H7 (cell line): Measurements from ENCODE around the gene CLEC2L. TPM values are rescaled to one million over a fixed set of nuclear protein-coding genes. Genes with fewer than 3 reads are reported as not detected.
A peak's percentile ranks its signal among the peaks of the same experiment; 100 is the strongest.

Source experiments
- DNase-seq: peaks from one replicate; pipeline ENCODE4 v3.0.0; 2012
- H3K27me3 ChIP-seq: 2 replicates; pipeline ENCODE4 v1.6.0; 2011; ENCODE audit warnings: mild to moderate bottlenecking, low read length; ENCODE audit not compliant: control insufficient read depth, insufficient read depth
- H3K36me3 ChIP-seq: replicated peaks from 2 replicates; pipeline ENCODE4 v1.5.1; 2011; ENCODE audit warnings: low read length; ENCODE audit not compliant: control insufficient read depth, insufficient read depth
- H3K4me3 ChIP-seq: 2 replicates; pipeline ENCODE4 v1.5.1; 2011; ENCODE audit warnings: low read depth, mild to moderate bottlenecking, control low read depth, low read length, moderate library complexity; ENCODE audit not compliant: insufficient read depth
- total RNA-seq: library from RNA; depleted of rRNA; stranded (reverse); fragments of >200 nt; shearing (Covaris generic); gene quantifications from 2 replicates; pipeline ENCODE4 v1.2.3, GENCODE V29; 2014

Gene CLEC2L
- total RNA-seq, 1 experiment from 2014 or later: not detected

- DNase-seq: no peak
- no peaks in the 10 kb centered on the region for H3K36me3 ChIP-seq
These were observed 47.1 kb downstream of the CLEC2L start for GRCh38 chr7:139570626-139571025.

GRCh38 chr7:139571190-139571589, 47.7 kb downstream of the CLEC2L start:
- no peak overlapping the region for H3K4me3 ChIP-seq
- DNase-seq: peak; percentile 56
- no peaks in the 10 kb centered on the region for H3K36me3 ChIP-seq
- no peaks in the 10 kb centered on the region for H3K27me3 ChIP-seq

More at GRCh38 chr7:139570626-139571025, 47.1 kb downstream of the CLEC2L start:
- H3K27me3 ChIP-seq: no peaks in the 10 kb centered on the region
- H3K4me3 ChIP-seq: no peak overlapping the region

- no peak for DNase-seq
- Histone ChIP-seq H3K27me3 (no peaks in the 10 kb centered on the region), H3K4me3 (no peak overlapping the region), H3K36me3 (no peaks in the 10 kb centered on the region)
These were observed 48.2 kb downstream of the CLEC2L start for GRCh38 chr7:139571651-139572050.

- no peak overlapping the region for H3K4me3 ChIP-seq
- no peaks in the 10 kb centered on the region for H3K27me3 ChIP-seq
- DNase-seq: peak; percentile 55
- no peaks in the 10 kb centered on the region for H3K36me3 ChIP-seq
These were observed 48.6 kb downstream of the CLEC2L start for GRCh38 chr7:139572071-139572470.

GRCh38 chr7:139572704-139573385, 49.4 kb downstream of the CLEC2L start:
- Histone ChIP-seq H3K4me3 (no peak overlapping the region), H3K36me3 (no peaks in the 10 kb centered on the region), H3K27me3 (no peaks in the 10 kb centered on the region)
- DNase-seq: peak; percentile 72

GRCh38 chr7:139573871-139574270, 50.4 kb downstream of the CLEC2L start:
- Histone ChIP-seq H3K36me3 (no peaks in the 10 kb centered on the region), H3K4me3 (no peak overlapping the region), H3K27me3 (no peaks in the 10 kb centered on the region)
- no peak for DNase-seq

- DNase-seq: no peak
- no peaks in the 10 kb centered on the region for H3K36me3 ChIP-seq
- H3K4me3 ChIP-seq: no peak overlapping the region
- H3K27me3 ChIP-seq: no peaks in the 10 kb centered on the region
These were observed 51.3 kb downstream of the CLEC2L start for GRCh38 chr7:139574618-139575337.

- Histone ChIP-seq H3K4me3 (no peak overlapping the region), H3K27me3 (no peaks in the 10 kb centered on the region), H3K36me3 (no peaks in the 10 kb centered on the region)
- no peak for DNase-seq
These were observed 51.8 kb downstream of the CLEC2L start for GRCh38 chr7:139575338-139575680.

- no peaks in the 10 kb centered on the region for H3K36me3 ChIP-seq
- no peak overlapping the region for H3K4me3 ChIP-seq
These were observed 52.9 kb downstream of the CLEC2L start for GRCh38 chr7:139576179-139576973.

GRCh38 chr7:139580435-139580834, 57.0 kb downstream of the CLEC2L start:
- Histone ChIP-seq H3K27me3 (no peaks in the 10 kb centered on the region), H3K4me3 (no peak overlapping the region), H3K36me3 (no peaks in the 10 kb centered on the region)
- DNase-seq: no peak

More at GRCh38 chr7:139576179-139576973, 52.9 kb downstream of the CLEC2L start:
- H3K27me3 ChIP-seq: no peaks in the 10 kb centered on the region
- DNase-seq: no peak

GRCh38 chr7:139582130-139582650, 58.7 kb downstream of the CLEC2L start:
- no peaks in the 10 kb centered on the region for H3K36me3 ChIP-seq
- H3K4me3 ChIP-seq: no peak overlapping the region
- no peak for DNase-seq
- no peaks in the 10 kb centered on the region for H3K27me3 ChIP-seq

- no peak overlapping the region for H3K4me3 ChIP-seq
- no peaks in the 10 kb centered on the region for H3K27me3 ChIP-seq
- no peaks in the 10 kb centered on the region for H3K36me3 ChIP-seq
- no peak for DNase-seq
These were observed 59.2 kb downstream of the CLEC2L start for GRCh38 chr7:139582671-139583155.

- no peak overlapping the region for H3K4me3 ChIP-seq
- no peaks in the 10 kb centered on the region; the same call in 1 of the 2 replicates for H3K36me3 ChIP-seq
- DNase-seq: no peak
- no peaks in the 10 kb centered on the region for H3K27me3 ChIP-seq
These were observed 60.5 kb downstream of the CLEC2L start for GRCh38 chr7:139583826-139584553.

- Histone ChIP-seq H3K36me3 (no peaks in the 10 kb centered on the region; the same call in 1 of the 2 replicates), H3K4me3 (no peak overlapping the region), H3K27me3 (no peaks in the 10 kb centered on the region)
- no peak for DNase-seq
These were observed 61.6 kb downstream of the CLEC2L start for GRCh38 chr7:139585042-139585441.
